GM12801 (cell line): Measurements from ENCODE around the gene SPIRE1.

Source experiments
- TF ChIP-seq, protein P1 (sequence below): IDR thresholded peaks from one replicate; pipeline ENCODE4 v1.5.1; 2011; ENCODE audit warnings: control low read depth; ENCODE audit not compliant: insufficient read length; ENCODE audit errors: extremely low read depth

Gene SPIRE1

DNA sequence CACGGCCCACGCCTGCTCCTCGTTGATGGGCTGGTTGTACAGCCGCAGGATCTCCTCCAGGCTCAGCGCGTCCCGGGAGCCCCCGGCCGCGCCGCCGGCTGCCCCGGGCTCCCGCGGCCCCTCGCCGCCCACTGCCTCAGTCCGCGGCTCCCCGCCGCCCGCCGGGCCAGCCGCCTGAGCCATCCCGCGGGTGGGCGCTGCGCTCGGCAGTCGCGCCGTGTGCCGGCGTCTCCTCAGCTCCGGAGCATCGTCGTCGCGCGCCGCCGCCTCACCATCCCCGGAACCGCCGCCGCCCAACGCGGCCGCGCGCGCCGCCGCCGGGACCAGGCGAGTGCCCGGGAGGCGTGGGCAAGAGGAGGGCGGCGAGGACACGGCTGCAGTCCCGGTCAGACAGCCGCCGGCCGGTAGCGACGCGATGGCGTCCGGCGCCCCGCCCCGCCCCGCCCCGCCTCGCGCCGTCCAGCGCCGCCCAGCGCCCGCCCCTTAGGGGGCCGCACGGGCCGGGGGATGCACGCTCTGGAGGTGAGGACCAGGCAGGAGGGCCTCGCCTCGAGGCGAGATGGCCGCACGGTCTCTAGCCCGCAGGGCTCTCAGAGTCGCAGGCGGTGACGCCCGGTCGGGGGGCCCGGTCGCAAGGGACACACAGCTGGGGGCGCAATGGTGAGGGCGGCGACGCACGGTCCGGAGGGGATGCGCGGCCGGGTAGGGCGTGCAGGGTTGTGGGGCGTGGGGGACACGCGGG lies at the start of gene SPIRE1:
SPIRE1 (minus strand) TSS at position 424 of the 742 bp plus-strand sequence; CDS start at position 183, 241 bp downstream.
- TF ChIP-seq, protein P1, sequence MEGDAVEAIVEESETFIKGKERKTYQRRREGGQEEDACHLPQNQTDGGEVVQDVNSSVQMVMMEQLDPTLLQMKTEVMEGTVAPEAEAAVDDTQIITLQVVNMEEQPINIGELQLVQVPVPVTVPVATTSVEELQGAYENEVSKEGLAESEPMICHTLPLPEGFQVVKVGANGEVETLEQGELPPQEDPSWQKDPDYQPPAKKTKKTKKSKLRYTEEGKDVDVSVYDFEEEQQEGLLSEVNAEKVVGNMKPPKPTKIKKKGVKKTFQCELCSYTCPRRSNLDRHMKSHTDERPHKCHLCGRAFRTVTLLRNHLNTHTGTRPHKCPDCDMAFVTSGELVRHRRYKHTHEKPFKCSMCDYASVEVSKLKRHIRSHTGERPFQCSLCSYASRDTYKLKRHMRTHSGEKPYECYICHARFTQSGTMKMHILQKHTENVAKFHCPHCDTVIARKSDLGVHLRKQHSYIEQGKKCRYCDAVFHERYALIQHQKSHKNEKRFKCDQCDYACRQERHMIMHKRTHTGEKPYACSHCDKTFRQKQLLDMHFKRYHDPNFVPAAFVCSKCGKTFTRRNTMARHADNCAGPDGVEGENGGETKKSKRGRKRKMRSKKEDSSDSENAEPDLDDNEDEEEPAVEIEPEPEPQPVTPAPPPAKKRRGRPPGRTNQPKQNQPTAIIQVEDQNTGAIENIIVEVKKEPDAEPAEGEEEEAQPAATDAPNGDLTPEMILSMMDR: no peak

GRCh38 chr18:12703664-12704063 lies 45.8 kb upstream of the SPIRE1 start:
- TF ChIP-seq, protein P1: no peak

DNA sequence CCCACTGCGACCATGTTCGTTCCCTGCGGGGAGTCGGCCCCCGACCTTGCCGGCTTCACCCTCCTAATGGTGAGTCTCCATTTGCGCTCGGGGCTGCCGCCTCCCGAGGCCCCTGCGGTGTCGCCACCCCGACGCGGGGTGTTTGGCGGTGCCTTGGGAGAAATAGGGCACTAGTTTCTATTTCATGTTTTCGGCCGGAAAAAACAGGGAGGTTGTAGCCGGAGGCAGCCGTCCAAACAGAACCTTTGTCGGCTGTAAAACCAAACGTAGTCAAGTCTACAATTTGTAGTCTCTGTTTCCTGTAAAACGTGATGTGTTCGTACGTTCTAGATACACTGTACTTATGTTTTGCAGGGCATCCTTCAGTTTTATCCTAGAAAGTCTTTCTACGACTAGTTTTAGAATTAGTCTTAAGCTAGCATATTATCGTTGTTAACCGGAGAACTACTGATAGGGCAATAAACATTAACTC lies 45.2 kb upstream of the SPIRE1 start:
- TF ChIP-seq, protein P1: no peak

GRCh38 chr18:12702221-12703095 lies 44.6 kb upstream of the SPIRE1 start, which contains the start of the genes CEP76 and PSMG2:
Gene CEP76 (minus strand): TSS chr18:12702723. CDS start chr18:12702548, 175 bp downstream.
Gene PSMG2 (plus strand): TSS chr18:12703042. CDS start chr18:12703108, 66 bp downstream.
- TF ChIP-seq, protein P1: no peak

DNA sequence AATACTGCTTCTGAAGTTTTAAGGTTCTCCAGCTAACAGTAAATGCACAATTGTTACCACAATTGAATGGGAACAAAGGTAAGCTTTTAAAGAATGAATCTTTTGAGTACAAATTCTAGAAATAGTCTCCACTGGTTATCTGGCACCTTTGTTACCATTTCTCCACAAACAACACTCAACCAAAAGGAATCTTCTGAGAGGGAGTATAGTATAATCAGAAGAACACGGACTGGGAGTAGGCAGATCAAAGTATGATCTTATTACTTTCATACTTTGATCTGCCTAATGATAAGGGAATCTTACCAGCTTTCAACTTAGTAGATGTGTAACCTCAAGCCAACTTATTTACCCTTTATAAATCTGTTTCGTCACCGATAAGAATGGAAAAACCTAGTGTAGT lies 43.3 kb upstream of the SPIRE1 start:
- TF ChIP-seq, protein P1: no peak

GRCh38 chr18:12699747-12700146 lies 41.8 kb upstream of the SPIRE1 start:
- TF ChIP-seq, protein P1: no peak

DNA sequence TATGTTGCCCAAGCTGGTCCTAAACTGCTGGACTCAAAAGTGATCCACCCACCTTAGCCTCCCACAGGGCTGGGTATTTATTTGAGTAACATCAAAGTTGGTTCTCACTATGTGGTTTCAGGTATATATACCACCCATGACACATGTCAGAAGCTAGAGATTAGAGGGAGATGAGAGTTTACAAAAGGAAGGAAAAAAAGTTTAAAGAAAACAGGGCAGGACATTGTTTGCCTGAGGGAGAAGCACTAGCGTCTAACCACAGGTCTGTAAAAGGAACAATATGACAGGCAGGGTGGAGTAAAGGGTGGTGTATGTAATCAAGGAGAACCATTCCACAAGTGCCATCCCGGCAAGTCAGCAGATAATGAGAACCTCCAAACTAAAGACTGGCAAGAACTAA lies 36.1 kb upstream of the SPIRE1 start:
- TF ChIP-seq, protein P1: no peak
